VCaP (cell line): Measurements from ENCODE around the gene SLC6A3.

ENCODE experiments used
- H3K27ac ChIP-seq: fragments of 450-650 bp; 2 replicates; pipeline ENCODE4 v1.5.1; 2017
- TF ChIP-seq, protein P1 (sequence below): fragments of 450-650 bp; conservative IDR thresholded peaks from 2 replicates; pipeline ENCODE4 v1.5.1; 2017; ENCODE audit warnings: mild to moderate bottlenecking, moderate library complexity

SLC6A3 gene

DNA sequence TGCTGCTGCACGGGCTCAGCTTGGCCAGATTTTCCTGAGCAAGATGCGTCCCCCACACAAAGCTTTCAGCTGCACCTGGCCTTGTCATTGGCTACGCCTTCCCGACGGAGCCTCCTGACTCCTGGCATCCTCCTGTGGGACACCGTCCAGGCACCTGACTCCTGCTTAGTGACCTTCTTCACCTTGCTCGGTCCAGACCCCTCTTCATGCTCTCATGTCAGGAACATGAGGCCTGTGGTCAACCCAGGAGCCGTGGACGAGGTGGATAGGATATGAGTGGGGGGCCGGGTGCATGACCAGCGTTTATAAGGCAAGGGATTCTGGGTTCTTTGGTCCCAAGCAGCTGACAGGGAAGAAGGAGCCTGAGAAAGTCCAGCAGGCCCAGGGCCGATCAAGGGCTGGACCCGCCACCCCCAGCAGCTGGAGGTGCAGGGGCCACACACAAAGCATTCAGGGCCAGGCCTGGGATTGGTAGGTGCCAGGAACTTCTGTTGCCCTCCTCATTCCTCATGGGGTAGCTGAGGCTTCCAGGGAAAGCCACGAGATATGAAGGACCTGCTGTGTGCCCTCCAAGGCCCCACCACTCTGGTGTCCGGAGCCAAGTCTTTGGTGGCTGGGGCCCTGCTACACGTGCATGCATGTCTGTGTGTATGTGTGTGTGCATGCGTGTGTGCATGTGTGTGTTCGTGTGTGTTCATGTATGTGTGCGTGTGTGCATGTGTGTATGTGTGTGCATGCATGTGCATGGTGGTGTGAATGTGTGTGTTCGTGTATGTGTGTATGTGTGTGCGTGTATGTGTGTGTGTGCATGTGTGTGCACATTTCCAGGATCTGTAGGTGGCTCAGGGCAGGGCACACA, 34.9 kb downstream of the SLC6A3 start:
- H3K27ac ChIP-seq: no peak overlapping the region
- TF ChIP-seq, protein P1, sequence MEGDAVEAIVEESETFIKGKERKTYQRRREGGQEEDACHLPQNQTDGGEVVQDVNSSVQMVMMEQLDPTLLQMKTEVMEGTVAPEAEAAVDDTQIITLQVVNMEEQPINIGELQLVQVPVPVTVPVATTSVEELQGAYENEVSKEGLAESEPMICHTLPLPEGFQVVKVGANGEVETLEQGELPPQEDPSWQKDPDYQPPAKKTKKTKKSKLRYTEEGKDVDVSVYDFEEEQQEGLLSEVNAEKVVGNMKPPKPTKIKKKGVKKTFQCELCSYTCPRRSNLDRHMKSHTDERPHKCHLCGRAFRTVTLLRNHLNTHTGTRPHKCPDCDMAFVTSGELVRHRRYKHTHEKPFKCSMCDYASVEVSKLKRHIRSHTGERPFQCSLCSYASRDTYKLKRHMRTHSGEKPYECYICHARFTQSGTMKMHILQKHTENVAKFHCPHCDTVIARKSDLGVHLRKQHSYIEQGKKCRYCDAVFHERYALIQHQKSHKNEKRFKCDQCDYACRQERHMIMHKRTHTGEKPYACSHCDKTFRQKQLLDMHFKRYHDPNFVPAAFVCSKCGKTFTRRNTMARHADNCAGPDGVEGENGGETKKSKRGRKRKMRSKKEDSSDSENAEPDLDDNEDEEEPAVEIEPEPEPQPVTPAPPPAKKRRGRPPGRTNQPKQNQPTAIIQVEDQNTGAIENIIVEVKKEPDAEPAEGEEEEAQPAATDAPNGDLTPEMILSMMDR: no peak

DNA sequence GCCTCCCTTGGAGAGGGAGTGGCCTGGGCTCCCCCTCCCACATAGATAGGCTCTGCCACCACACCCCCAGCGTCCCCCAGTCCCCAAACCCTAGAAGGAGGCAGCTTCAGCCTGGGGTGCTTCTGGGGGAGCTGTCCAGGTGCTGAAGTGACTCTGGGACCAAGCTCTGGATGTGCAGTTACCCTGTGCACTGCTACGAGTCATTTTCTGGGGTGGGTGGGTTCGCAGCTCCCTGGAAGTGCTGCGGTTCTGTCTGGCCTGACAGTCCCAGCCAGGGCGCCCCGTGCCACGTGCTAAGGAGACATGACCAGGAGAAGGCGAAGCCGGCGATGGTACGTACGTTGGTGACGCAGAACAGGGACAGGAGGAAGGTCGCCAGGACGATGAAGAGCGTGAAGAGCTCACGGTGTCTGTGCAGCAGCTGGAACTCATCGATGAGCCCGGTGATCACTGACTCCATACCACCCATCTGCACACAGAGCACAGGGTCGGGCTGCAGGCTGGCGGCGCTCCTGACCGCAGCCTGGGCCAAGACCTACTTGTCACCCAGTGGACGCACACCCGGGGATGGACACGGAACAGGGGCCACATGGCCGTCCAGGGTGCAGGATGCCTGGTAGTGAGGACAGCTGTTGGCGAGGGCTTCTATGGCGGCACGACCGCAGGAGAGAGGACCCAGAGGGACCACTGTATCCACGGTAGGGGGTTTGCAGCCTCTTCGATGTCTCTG, 35.7 kb downstream of the SLC6A3 start:
- H3K27ac ChIP-seq: no peak overlapping the region
- TF ChIP-seq, protein P1: no peak

DNA sequence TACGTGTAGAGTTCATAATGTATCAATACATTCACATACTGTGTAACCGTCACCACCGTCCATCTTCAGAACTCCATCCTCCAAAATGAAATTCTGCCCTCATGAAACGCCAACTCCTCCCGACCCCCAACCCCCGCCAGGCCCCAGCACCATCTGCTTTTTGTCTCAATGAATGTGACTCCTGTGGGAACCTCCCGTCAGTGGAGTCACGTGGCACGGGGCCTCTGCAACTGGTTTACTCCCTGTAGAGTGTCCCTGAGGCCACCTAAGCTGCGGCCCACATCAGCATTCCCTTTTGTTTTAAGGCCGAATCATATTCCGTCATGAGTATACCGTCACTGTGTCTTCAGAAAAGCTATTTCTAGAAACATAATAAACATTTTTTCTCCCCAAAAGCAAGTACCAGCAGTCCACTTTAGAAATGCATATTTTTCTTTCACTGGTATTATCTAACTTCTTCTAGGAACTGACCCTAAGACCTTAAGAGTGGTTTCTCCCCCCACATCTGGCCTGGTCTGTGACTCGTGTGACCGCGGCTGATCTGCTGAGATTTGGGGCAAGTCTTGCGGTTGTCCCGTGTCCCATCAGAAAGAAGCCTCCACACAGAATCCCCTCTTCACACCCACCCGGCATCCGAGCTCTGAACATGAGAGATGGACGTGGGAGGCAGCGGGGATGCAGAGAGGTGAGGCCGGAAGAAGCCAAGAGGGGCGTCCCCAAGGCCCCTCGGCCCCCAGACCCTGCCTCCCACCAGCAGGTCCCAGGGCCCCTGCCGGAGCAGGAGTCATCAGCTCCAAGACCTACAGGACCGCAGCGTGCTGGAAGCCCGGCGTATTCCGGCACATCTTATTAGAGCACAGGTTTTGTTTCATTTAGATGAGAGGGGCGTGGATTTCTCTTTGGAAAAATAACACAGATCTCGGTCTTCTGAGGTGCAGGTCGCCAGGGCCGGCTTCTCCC, 38.3 kb downstream of the SLC6A3 start:
- TF ChIP-seq, protein P1: no peak
- H3K27ac ChIP-seq: no peak overlapping the region

DNA sequence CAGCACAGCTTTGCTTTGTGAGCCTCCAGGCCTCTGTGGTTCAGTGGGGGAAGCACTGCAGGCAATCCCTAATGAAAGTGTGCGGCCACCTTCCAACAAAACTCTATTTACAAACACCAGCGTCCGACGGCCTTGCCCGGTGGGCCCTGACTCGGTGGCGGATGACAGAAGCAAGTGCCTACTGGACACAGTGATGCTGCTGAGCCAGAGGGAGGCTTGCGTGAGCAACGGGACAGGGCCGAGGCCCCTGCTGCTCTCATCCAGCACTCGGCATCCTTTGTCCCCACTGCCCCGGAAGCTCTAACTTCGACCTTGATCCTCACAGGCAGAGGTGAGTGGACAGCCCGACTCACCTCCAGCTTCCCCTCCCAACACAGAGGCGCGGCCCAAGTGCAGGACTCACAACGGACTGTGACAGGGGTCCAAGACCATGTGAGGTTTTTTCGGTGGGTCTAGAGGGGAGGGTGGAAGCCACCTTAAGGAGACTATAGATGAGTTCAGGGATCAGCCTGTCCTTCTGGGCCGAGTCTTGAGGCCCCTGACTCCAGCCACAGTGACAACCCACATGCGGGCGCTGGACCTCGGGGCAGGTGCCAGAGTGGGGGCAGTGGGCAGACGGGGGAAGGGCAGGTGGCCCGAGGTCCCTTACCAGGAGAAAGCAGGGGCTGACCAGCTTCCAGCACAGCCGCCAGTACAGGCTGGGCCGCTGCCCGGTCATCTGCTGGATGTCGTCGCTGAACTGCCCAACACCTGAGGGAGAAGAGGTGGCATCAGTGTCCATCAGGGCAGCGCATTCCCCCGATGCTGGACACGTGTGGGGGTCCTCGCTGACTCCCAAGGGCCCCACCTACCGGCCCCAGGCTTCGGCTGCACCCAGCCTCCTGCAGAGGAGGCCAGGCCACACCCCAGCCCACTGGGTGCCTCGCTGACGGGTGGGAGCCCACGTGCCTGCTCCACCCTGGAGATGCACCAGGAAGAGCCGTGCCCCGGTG, 39.4 kb downstream of the SLC6A3 start:
- TF ChIP-seq, protein P1: no peak
- no peak overlapping the region for H3K27ac ChIP-seq

DNA sequence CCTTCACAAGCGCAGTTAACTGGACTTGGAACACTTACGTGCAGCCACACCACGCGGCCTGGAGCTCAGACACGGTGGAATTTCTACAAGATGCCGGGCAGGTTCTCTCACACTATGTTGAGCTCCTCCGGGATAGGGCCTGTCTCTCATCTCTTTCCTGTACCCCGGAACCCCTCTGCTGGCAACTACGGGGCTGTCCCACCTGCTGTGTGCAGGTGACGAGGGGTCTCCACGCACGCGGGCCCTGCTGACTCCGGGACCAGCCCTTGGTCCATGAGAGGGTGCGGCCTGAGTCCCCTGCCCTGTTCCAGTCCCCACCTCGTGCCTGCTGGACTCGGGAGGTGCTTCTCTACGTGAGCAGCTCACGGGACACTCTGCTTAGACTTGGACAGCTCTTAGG, 40.1 kb downstream of the SLC6A3 start:
- TF ChIP-seq, protein P1: no peak
- no peak overlapping the region for H3K27ac ChIP-seq

DNA sequence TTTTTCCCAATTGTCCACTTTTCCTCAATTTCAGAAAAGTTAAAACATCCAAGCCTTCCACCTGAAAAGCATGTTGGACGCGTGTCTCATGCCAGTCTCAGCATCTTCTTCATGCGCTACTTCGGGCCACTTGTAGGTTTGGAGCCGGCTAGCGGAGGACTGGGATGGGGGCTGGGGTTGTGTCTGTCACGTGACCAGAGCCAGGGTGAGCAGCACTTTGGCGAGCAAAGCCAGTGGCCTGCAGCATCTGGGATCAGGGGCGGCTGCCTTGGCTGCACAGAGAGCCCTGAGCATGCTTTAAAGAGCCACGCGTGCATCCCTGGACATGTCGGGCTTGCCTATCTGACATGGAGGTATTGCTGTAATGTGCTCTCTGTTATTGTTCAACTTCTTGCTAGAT, 41.2 kb downstream of the SLC6A3 start:
- TF ChIP-seq, protein P1: no peak
- H3K27ac ChIP-seq: no peak overlapping the region
